HG02885 (cell line): ENCODE measurements around the gene RASAL2.
"Not testable (repeated sequence)": the region's sequence is repeated elsewhere in the genome, so short reads cannot be mapped to it uniquely, and the experiment has no call there.

Experiments
- ATAC-seq: cut with Tn5 transposase; IDR thresholded peaks from one replicate; pipeline ENCODE4 v1.9.1; 2021; ENCODE audit warnings: mild to moderate bottlenecking; ENCODE audit not compliant: unreplicated experiment, poor library complexity

Gene RASAL2

GRCh38 chr1:178271471-178271870 lies 177.6 kb downstream of the RASAL2 start:
- ATAC-seq = no peak

GRCh38 chr1:178273707-178274410 lies 180.0 kb downstream of the RASAL2 start:
- ATAC-seq = peak; percentile 83

- ATAC-seq = no peak
These were observed 181.1 kb downstream of the RASAL2 start for GRCh38 chr1:178275049-178275448.

GRCh38 chr1:178275553-178275952 lies 181.6 kb downstream of the RASAL2 start:
- ATAC-seq = no peak

GRCh38 chr1:178277793-178278530 lies 184.1 kb downstream of the RASAL2 start:
- no peak for ATAC-seq

- no peak for ATAC-seq
These were observed 185.2 kb downstream of the RASAL2 start for GRCh38 chr1:178278916-178279686.

GRCh38 chr1:178282949-178283367 lies 189.1 kb downstream of the RASAL2 start:
- ATAC-seq = no peak

- ATAC-seq = no peak
These were observed 189.5 kb downstream of the RASAL2 start for GRCh38 chr1:178283409-178283808.

GRCh38 chr1:178284058-178284457 lies 190.2 kb downstream of the RASAL2 start:
- ATAC-seq = no peak

- no peak for ATAC-seq
These were observed 197.3 kb downstream of the RASAL2 start for GRCh38 chr1:178291166-178291565.

GRCh38 chr1:178294654-178295053 lies 200.8 kb downstream of the RASAL2 start:
- ATAC-seq = no peak

- ATAC-seq = no peak
These were observed 206.4 kb downstream of the RASAL2 start for GRCh38 chr1:178300352-178300699.

GRCh38 chr1:178301141-178301540 lies 207.2 kb downstream of the RASAL2 start:
- ATAC-seq = no peak

GRCh38 chr1:178307264-178307663 lies 213.4 kb downstream of the RASAL2 start:
- ATAC-seq = no peak

GRCh38 chr1:178308438-178308837 lies 214.5 kb downstream of the RASAL2 start:
- no peak for ATAC-seq

GRCh38 chr1:178310685-178311105 lies 216.8 kb downstream of the RASAL2 start:
- peak; percentile 84 for ATAC-seq

- ATAC-seq = no peak
These were observed 217.3 kb downstream of the RASAL2 start for GRCh38 chr1:178311164-178311563.

GRCh38 chr1:178320280-178320982 lies 226.5 kb downstream of the RASAL2 start:
- ATAC-seq = not testable (repeated sequence)

- ATAC-seq = no peak
These were observed 229.2 kb downstream of the RASAL2 start for GRCh38 chr1:178323067-178323466.

- no peak for ATAC-seq
These were observed 230.1 kb downstream of the RASAL2 start for GRCh38 chr1:178324003-178324402.
